Activated CD4-positive, alpha-beta memory T cell treated with anti-CD3 and anti-CD28 coated beads for 36 hours (primary cell): ENCODE results near the gene FCN3. TPM values are rescaled to one million over a fixed set of nuclear protein-coding genes. Genes with fewer than 3 reads are reported as not detected.

Experiments used
- CTCF ChIA-PET: fragments of 350-600 bp; sonication (Branson Sonifier 250); formaldehyde crosslinking; loops from one replicate; lab custom pipeline; 2021; ENCODE audit warnings: antibody characterized with exemption, inconsistent platforms; lab: Charles Lee
- POLR2A ChIA-PET: fragments of 350-600 bp; sonication (Branson Sonifier 250); formaldehyde crosslinking; loops from one replicate; lab custom pipeline; 2021; ENCODE audit warnings: antibody characterized with exemption; lab: Charles Lee
- DNase-seq: peaks from one replicate; pipeline ENCODE4 v3.0.0-alpha.2; 2020
- H3K27ac Mint-ChIP-seq: one replicate; pipeline ENCODE4 v1.8.0; 2021; ENCODE audit warnings: mixed read lengths
- H3K27me3 Mint-ChIP-seq: one replicate; pipeline ENCODE4 v1.8.0; 2021; ENCODE audit warnings: mixed read lengths
- H3K36me3 Mint-ChIP-seq: one replicate; pipeline ENCODE4 v1.8.0; 2021; ENCODE audit warnings: mixed read lengths
- H3K4me1 Mint-ChIP-seq: one replicate; pipeline ENCODE4 v1.8.0; 2021; ENCODE audit warnings: low read depth, mixed read lengths
- H3K4me3 Mint-ChIP-seq: one replicate; pipeline ENCODE4 v1.8.0; 2021; ENCODE audit warnings: mild to moderate bottlenecking, mixed read lengths
- H3K9me3 Mint-ChIP-seq: one replicate; pipeline ENCODE4 v1.8.0; 2021; ENCODE audit warnings: mixed read lengths
- intact Hi-C: fragments of 100-400 bp; cut with micrococcal nuclease; formaldehyde crosslinking; loops from one replicate; pipeline ENCODE4 v1.15.1; 2023
- total RNA-seq, 2 experiments: library from RNA; stranded (reverse); gene quantifications; one replicate each; pipeline ENCODE4 v1.2.3, GENCODE V29; 2021

The FCN3 gene
- total RNA-seq, 2 experiments from 2014 or later: not detected

- Mint-ChIP-seq H3K27ac (no peak overlapping the region), H3K36me3 (peaks cover 1% of the 10 kb centered on the region)
Measured at GRCh38 chr1:27345272-27345671, 29.4 kb downstream of the FCN3 start.

GRCh38 chr1:27343639-27344025, 31.0 kb downstream of the FCN3 start:
- no peaks in the 10 kb centered on the region for H3K9me3 Mint-ChIP-seq
- no peak for DNase-seq
- peaks cover 53% of the 10 kb centered on the region for H3K4me1 Mint-ChIP-seq
- H3K4me3 Mint-ChIP-seq: peak overlapping the region; percentile 84
- intact Hi-C loops: loop anchor here (2.0 kb wide), 2 partner anchors 13 to 21 kb away; no protein-coding TSS in a partner anchor
- peaks cover 1% of the 10 kb centered on the region for H3K36me3 Mint-ChIP-seq
- POLR2A ChIA-PET: no interaction called here
- CTCF ChIA-PET: interaction anchor here (0.7 to 9.8 kb wide), 6 partner anchors 10 to 239 kb away, joined by 3 to 80 read pairs (median 4); partner anchors contain the start of gene MAP3K6
- H3K27me3 Mint-ChIP-seq: no peaks in the 10 kb centered on the region
- peak overlapping the region; percentile 92 for H3K27ac Mint-ChIP-seq

More at GRCh38 chr1:27345272-27345671, 29.4 kb downstream of the FCN3 start:
- no peak for DNase-seq
- ChIA-PET POLR2A (interaction anchor here (0.6 to 1.0 kb wide), 2 partner anchors 56 to 215 kb away, joined by 3 to 4 read pairs; no protein-coding TSS in a partner anchor), CTCF (interaction anchor here (1.1 to 9.8 kb wide), 4 partner anchors 12 to 22 kb away, joined by 3 to 80 read pairs (median 26); partner anchors contain the start of gene MAP3K6)
- intact Hi-C loops: no loop called here
- Mint-ChIP-seq H3K27me3 (no peaks in the 10 kb centered on the region), H3K4me3 (no peak overlapping the region), H3K4me1 (peaks cover 42% of the 10 kb centered on the region), H3K9me3 (no peaks in the 10 kb centered on the region)

- H3K27ac Mint-ChIP-seq: peak overlapping the region; percentile 92
- CTCF ChIA-PET: interaction anchor here (0.7 to 9.8 kb wide), 9 partner anchors 10 to 239 kb away, joined by 3 to 80 read pairs (median 4); partner anchors contain the start of genes MAP3K6 and SLC9A1
- H3K27me3 Mint-ChIP-seq: no peaks in the 10 kb centered on the region
- intact Hi-C loops: loop anchor here (1.0 to 2.0 kb wide), 3 partner anchors 14 to 22 kb away; partner anchors contain the start of gene TMEM222
- POLR2A ChIA-PET: interaction anchor here (0.7 to 1.0 kb wide), 2 partner anchors 23 to 907 kb away, joined by 3 to 5 read pairs; no protein-coding TSS in a partner anchor
- peak; percentile 79 for DNase-seq
- peaks cover 53% of the 10 kb centered on the region for H3K4me1 Mint-ChIP-seq
- H3K9me3 Mint-ChIP-seq: no peaks in the 10 kb centered on the region
- peaks cover 1% of the 10 kb centered on the region for H3K36me3 Mint-ChIP-seq
- H3K4me3 Mint-ChIP-seq: peak overlapping the region; percentile 84
Measured at GRCh38 chr1:27342778-27343638, 31.6 kb downstream of the FCN3 start.

GRCh38 chr1:27342391-27342777, 32.2 kb downstream of the FCN3 start:
- intact Hi-C loops: loop anchor here (1.0 to 2.0 kb wide), 3 partner anchors 14 to 22 kb away; partner anchors contain the start of gene TMEM222
- peak; percentile 70 for DNase-seq
- CTCF ChIA-PET: interaction anchor here (1.1 to 9.8 kb wide), 7 partner anchors 9 to 188 kb away, joined by 3 to 80 read pairs (median 5); partner anchors contain the start of genes MAP3K6 and SLC9A1
- no peaks in the 10 kb centered on the region for H3K27me3 Mint-ChIP-seq
- H3K4me3 Mint-ChIP-seq: peak overlapping the region; percentile 84
- peak overlapping the region; percentile 92 for H3K27ac Mint-ChIP-seq
- POLR2A ChIA-PET: interaction anchor here (0.7 to 1.6 kb wide), 3 partner anchors 20 to 907 kb away, joined by 3 to 6 read pairs (median 5); partner anchors contain the start of gene TMEM222
- peaks cover 1% of the 10 kb centered on the region for H3K36me3 Mint-ChIP-seq
- no peaks in the 10 kb centered on the region for H3K9me3 Mint-ChIP-seq
- peaks cover 53% of the 10 kb centered on the region for H3K4me1 Mint-ChIP-seq

- ChIA-PET POLR2A (interaction anchor here (1.0 to 1.6 kb wide), 3 partner anchors 15 to 25 kb away, joined by 4 to 6 read pairs (median 5); partner anchors contain the start of gene TMEM222), CTCF (interaction anchor here (1.1 to 9.8 kb wide), 8 partner anchors 8 to 187 kb away, joined by 3 to 80 read pairs (median 5); partner anchors contain the start of genes MAP3K6 and SLC9A1)
- DNase-seq: peak; percentile 80
- peaks cover 2% of the 10 kb centered on the region for H3K36me3 Mint-ChIP-seq
- peaks cover 51% of the 10 kb centered on the region for H3K4me1 Mint-ChIP-seq
- H3K27me3 Mint-ChIP-seq: no peaks in the 10 kb centered on the region
- peak within 1 kb of the TSS; percentile 92 for H3K27ac Mint-ChIP-seq
- H3K9me3 Mint-ChIP-seq: no peaks in the 10 kb centered on the region
- intact Hi-C loops: loop anchor here (1.0 to 2.0 kb wide), 3 partner anchors 15 to 23 kb away; partner anchors contain the start of gene TMEM222
- H3K4me3 Mint-ChIP-seq: peak within 1 kb of the TSS; percentile 84
Measured at GRCh38 chr1:27341525-27342252, 32.9 kb downstream of the FCN3 start, which contains the start of gene SYTL1. Gene SYTL1, plus strand, starts transcription at chr1:27342022. Its CDS starts 3,313 bp downstream, at chr1:27345335.

GRCh38 chr1:27339213-27339612, 35.4 kb downstream of the FCN3 start:
- Mint-ChIP-seq H3K4me3 (no peak overlapping the region), H3K36me3 (peaks cover 9% of the 10 kb centered on the region), H3K27ac (peak overlapping the region; percentile 20), H3K27me3 (no peaks in the 10 kb centered on the region), H3K4me1 (peaks cover 42% of the 10 kb centered on the region), H3K9me3 (no peaks in the 10 kb centered on the region)
- intact Hi-C loops: loop anchor here (1.0 kb wide), 1 partner anchor 16 kb away; no protein-coding TSS in a partner anchor
- no peak for DNase-seq
- POLR2A ChIA-PET: no interaction called here
- CTCF ChIA-PET: interaction anchor here (1.0 to 9.8 kb wide), 3 partner anchors 18 to 56 kb away, joined by 3 to 80 read pairs (median 3); no protein-coding TSS in a partner anchor

GRCh38 chr1:27338751-27339150, 35.9 kb downstream of the FCN3 start:
- Mint-ChIP-seq H3K4me3 (no peak overlapping the region), H3K27ac (peak overlapping the region; percentile 53), H3K4me1 (peaks cover 42% of the 10 kb centered on the region), H3K27me3 (no peaks in the 10 kb centered on the region), H3K9me3 (no peaks in the 10 kb centered on the region), H3K36me3 (peaks cover 11% of the 10 kb centered on the region)
- intact Hi-C loops: loop anchor here (1.0 kb wide), 1 partner anchor 15 kb away; no protein-coding TSS in a partner anchor
- ChIA-PET POLR2A (no interaction called here), CTCF (interaction anchor here (1.0 to 9.8 kb wide), 3 partner anchors 18 to 56 kb away, joined by 3 to 80 read pairs (median 3); no protein-coding TSS in a partner anchor)
- DNase-seq: no peak

- DNase-seq: no peak
- CTCF ChIA-PET: interaction anchor here (0.8 to 1.4 kb wide), 4 partner anchors 10 to 270 kb away, joined by 3 to 5 read pairs (median 4); no protein-coding TSS in a partner anchor
- intact Hi-C loops: no loop called here
- H3K4me3 Mint-ChIP-seq: no peak overlapping the region
- peaks cover 26% of the 10 kb centered on the region for H3K36me3 Mint-ChIP-seq
- H3K4me1 Mint-ChIP-seq: peaks cover 34% of the 10 kb centered on the region
- POLR2A ChIA-PET: no interaction called here
- no peaks in the 10 kb centered on the region for H3K9me3 Mint-ChIP-seq
- no peaks in the 10 kb centered on the region for H3K27me3 Mint-ChIP-seq
- H3K27ac Mint-ChIP-seq: no peak overlapping the region
Measured at GRCh38 chr1:27336756-27337155, 37.9 kb downstream of the FCN3 start.

- DNase-seq: no peak
- intact Hi-C loops: no loop called here
- Mint-ChIP-seq H3K27ac (no peak overlapping the region), H3K4me3 (no peak overlapping the region), H3K4me1 (peaks cover 25% of the 10 kb centered on the region), H3K9me3 (no peaks in the 10 kb centered on the region), H3K36me3 (peaks cover 26% of the 10 kb centered on the region), H3K27me3 (no peaks in the 10 kb centered on the region)
- ChIA-PET POLR2A (no interaction called here), CTCF (interaction anchor here (1.4 kb wide), 1 partner anchor 9 kb away, joined by 4 read pairs; no protein-coding TSS in a partner anchor)
Measured at GRCh38 chr1:27335506-27336422, 38.9 kb downstream of the FCN3 start.

GRCh38 chr1:27333717-27334279, 40.8 kb downstream of the FCN3 start:
- no peak for DNase-seq
- POLR2A ChIA-PET: no interaction called here
- H3K9me3 Mint-ChIP-seq: no peaks in the 10 kb centered on the region
- H3K27ac Mint-ChIP-seq: no peak overlapping the region
- H3K4me3 Mint-ChIP-seq: no peak overlapping the region
- intact Hi-C loops: loop anchor here (2.0 kb wide), 1 partner anchor 59 kb away; the partner anchor contains the start of gene GPR3
- H3K36me3 Mint-ChIP-seq: peaks cover 26% of the 10 kb centered on the region
- H3K4me1 Mint-ChIP-seq: peaks cover 15% of the 10 kb centered on the region
- no peaks in the 10 kb centered on the region for H3K27me3 Mint-ChIP-seq
- CTCF ChIA-PET: interaction anchor here (0.8 to 4.0 kb wide), 18 partner anchors 10 to 329 kb away, joined by 4 to 52 read pairs (median 11); partner anchors contain the start of genes GPR3, MAP3K6 and SYTL1
